ENCODE data around the gene POU2F2. TPM values are rescaled to one million over a fixed set of nuclear protein-coding genes. Genes with fewer than 3 reads are reported as not detected.
A peak's percentile ranks its signal among the peaks of the same experiment; 100 is the strongest.

Gene POU2F2
- total and polyA plus RNA-seq, 11 donors = 0.16 to 10.1 (median 0.61) TPM

DNA sequence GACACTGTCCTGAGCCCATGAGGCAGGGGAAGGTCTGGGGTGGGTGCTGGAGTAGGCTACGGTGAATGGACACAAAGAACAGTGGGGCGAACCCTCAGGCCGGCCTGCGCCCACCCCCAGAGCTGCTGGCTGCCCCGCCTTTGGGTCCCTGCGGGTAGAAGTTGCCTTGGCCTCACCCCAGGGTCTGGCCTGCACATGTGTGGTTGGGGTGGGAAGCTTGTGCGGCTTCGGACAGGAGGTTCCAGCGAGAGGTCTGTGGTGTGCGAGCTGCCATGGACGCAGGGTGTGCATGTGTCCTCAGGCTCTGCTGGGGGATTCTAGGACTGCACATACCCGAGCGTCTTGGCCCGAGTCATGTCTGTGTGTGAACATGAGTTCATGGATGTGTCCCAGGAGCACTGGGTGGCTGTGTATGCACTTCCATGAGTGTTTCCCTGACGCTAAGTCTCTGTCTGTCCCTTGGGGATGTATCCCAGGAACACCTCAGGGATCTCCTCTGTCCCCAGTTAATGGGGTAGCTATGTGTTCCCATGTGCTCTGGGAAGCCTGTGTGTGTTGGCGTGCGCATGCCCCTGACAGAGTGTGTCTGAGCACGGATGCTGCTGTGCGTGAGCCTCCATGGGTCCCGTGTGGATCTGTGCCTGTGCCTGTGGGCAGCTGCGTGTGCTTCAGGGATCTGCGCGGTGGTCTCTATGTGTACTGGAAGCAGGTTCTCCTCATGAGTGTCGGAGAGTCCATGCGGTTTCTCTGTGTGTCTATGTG lies 20.8 kb upstream of the POU2F2 start:
- TF ChIP-seq CTCF (IDR thresholded peaks at IDR 0.05) (no peak), POLR2A (IDR thresholded peaks at IDR 0.05) (no peak)
- Histone ChIP-seq H3K27ac (no peak overlapping the region), H3K4me3 (no peak overlapping the region), H3K9me3 (no peaks in the 10 kb centered on the region), H3K27me3 (peaks cover 8 to 83% (median 35%) of the 10 kb centered on the region in 9 donors), H3K36me3 (no peaks in the 10 kb centered on the region), H3K4me1 (no peaks in the 10 kb centered on the region)
- WGBS, 4 donors = 79 to 88% (median 88%) methylated on average over 17 to 25 of the region's 25 CpGs
- ATAC-seq (no peak), DNase-seq (no peak)
- intact Hi-C loops (cut with DNase I) = no loop called here

DNA sequence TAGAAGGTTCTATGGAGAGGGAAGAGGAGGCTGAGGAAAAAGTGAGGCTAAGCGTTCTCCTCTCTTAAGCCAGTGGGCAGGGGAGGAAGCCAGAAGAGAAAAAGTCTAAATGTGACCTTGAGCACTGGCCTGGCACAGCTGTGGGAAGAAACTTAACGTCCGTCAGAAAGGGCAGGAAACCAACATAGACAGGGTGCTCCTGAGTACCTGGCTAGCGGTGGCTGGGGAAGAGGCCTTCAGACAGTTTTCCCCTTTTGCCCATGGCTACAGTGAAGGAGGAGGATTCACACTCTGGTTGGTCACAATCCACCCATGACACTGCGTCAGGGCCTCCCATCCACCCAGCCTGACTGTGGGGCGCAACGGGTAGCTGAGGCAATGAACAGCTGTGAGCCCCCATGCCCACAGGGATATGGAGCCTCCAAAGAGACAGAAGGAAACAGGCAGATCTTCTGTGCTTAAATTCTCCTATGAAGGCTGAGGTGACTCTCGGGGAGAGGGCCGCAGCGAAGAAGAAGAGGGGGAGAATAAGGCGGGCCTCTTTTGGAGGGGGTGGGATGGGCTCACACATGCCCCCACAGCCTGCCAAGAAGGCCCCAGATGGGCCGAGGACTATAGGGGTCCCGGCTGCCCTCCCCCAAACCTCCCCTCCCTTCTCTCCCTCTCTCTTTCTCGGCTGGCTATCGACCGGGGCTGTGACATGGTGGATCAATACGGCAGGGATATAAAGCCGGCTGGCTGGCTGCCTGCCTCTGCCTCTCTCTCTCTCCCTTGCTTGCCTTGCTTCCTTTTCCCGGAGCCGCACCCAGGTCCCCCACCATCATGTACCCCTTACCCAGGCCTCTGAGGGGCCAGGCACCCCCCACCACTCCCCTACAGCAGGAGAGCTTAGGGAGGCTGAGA lies 19.8 kb upstream of the POU2F2 start:
- Histone ChIP-seq H3K9me3 (no peaks in the 10 kb centered on the region), H3K27me3 (peaks cover 8 to 79% (median 35%) of the 10 kb centered on the region in 9 donors)

DNA sequence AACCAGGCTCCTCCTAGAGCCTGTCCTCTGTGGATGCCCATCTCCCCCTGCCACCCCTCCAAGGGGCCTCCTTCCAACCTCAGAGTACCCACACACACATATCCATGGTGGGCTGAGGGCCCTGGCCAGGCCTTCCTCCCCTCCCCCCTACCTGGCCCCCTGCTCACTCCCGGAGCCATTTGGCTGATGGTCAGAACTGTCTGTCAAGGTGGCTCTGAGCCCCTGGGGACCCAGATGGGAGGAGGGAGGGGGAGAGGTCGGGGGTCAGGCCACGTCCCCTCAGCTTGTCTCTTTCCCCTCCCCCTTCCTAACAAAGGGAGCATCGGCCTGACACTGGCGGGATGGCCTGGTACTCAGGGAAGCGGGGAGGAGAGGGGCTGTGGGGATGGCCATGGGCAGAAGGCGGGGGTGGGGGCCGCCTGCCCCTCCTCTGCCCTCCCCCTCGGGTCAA lies 18.7 kb upstream of the POU2F2 start:
- Histone ChIP-seq H3K9me3 (no peaks in the 10 kb centered on the region), H3K4me3 (no peak overlapping the region), H3K36me3 (no peaks in the 10 kb centered on the region), H3K27me3 (peaks cover 8 to 79% (median 35%) of the 10 kb centered on the region in 9 donors), H3K4me1 (no peaks in the 10 kb centered on the region), H3K27ac (no peak overlapping the region)
- DNase-seq (no peak), ATAC-seq (no peak)
- intact Hi-C loops (cut with DNase I) = no loop called here
- 13 to 24% (median 22%) methylated on average over 8 to 9 of the region's 9 CpGs for WGBS, 4 donors
- TF ChIP-seq POLR2A (IDR thresholded peaks at IDR 0.05) (no peak), CTCF (IDR thresholded peaks at IDR 0.05) (no peak)

More for the DNA sequence above, 19.8 kb upstream of the POU2F2 start:
- DNase-seq (peak in 1 of 5 donors; percentile 6), ATAC-seq (no peak)
- H3K4me1 ChIP-seq = no peaks in the 10 kb centered on the region
- H3K27ac ChIP-seq = no peak overlapping the region
- 60 to 70% (median 64%) methylated on average over 19 to 20 of the region's 20 CpGs for WGBS, 4 donors
- intact Hi-C loops (cut with DNase I) = no loop called here
- no peak overlapping the region for H3K4me3 ChIP-seq
- no peak for TF ChIP-seq CTCF (IDR thresholded peaks at IDR 0.05)
- TF ChIP-seq POLR2A (IDR thresholded peaks at IDR 0.05) = no peak
- no peaks in the 10 kb centered on the region for H3K36me3 ChIP-seq

GRCh38 chr19:42150364-42150763 lies 18.1 kb upstream of the POU2F2 start:
- ATAC-seq = no peak
- intact Hi-C loops (cut with DNase I) = no loop called here
- no peak for DNase-seq
- Histone ChIP-seq H3K4me3 (no peak overlapping the region), H3K27ac (no peak overlapping the region), H3K36me3 (no peaks in the 10 kb centered on the region), H3K9me3 (no peaks in the 10 kb centered on the region), H3K4me1 (no peaks in the 10 kb centered on the region), H3K27me3 (peaks cover 6 to 73% (median 35%) of the 10 kb centered on the region in 9 donors)
- no peak for TF ChIP-seq CTCF (IDR thresholded peaks at IDR 0.05)
- no peak for TF ChIP-seq POLR2A (IDR thresholded peaks at IDR 0.05)
- 12 to 15% (median 15%) methylated on average over 17 of the region's 17 CpGs for WGBS, 4 donors
